ENCODE data around the gene GM2A.

GM2A gene

GRCh38 chr5:151224372-151224771, 28.6 kb upstream of the GM2A start:
- TF ChIP-seq, protein P1, sequence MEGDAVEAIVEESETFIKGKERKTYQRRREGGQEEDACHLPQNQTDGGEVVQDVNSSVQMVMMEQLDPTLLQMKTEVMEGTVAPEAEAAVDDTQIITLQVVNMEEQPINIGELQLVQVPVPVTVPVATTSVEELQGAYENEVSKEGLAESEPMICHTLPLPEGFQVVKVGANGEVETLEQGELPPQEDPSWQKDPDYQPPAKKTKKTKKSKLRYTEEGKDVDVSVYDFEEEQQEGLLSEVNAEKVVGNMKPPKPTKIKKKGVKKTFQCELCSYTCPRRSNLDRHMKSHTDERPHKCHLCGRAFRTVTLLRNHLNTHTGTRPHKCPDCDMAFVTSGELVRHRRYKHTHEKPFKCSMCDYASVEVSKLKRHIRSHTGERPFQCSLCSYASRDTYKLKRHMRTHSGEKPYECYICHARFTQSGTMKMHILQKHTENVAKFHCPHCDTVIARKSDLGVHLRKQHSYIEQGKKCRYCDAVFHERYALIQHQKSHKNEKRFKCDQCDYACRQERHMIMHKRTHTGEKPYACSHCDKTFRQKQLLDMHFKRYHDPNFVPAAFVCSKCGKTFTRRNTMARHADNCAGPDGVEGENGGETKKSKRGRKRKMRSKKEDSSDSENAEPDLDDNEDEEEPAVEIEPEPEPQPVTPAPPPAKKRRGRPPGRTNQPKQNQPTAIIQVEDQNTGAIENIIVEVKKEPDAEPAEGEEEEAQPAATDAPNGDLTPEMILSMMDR (IDR thresholded peaks at IDR 0.05; ENCODE audit: control extremely low read depth, extremely low read depth, low read depth, missing control alignments): no peak
- POLR2A ChIA-PET: interaction anchor here (0.8 to 3.2 kb wide), 6 partner anchors 9 to 815 kb away, joined by 3 to 25 read pairs (median 6); partner anchors contain the start of gene GM2A

DNA sequence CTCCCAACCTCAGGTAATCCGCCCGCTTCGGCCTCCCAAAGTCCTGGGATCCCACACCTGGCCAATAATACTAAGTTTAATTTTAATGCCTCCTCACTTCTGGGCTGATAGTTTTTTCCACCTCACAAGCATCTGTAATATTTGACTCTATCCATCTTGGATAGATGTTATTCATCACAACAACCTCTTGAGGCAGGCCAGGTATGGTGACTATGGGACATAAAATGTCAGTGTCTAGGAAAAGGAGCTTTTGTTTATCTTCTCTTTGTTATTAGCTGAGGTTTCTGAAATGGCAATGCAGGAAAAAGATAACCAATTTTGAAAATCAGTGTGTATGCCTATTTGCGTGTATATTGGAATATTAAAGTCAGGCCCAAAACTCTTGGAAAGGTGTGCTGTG, 27.9 kb upstream of the GM2A start:
- TF ChIP-seq, protein P1 (IDR thresholded peaks at IDR 0.05; ENCODE audit: control extremely low read depth, extremely low read depth, low read depth, missing control alignments): no peak
- ChIA-PET POLR2A (no interaction called here), CTCF (interaction anchor here (1.5 to 4.1 kb wide), 2 partner anchors 11 to 174 kb away, joined by 3 to 54 read pairs; no protein-coding TSS in a partner anchor)
- DNase-seq (ENCODE audit: extremely low spot score): no peak

More at GRCh38 chr5:151224372-151224771, 28.6 kb upstream of the GM2A start:
- CTCF ChIA-PET: interaction anchor here (1.0 to 4.1 kb wide), 8 partner anchors 10 to 174 kb away, joined by 3 to 54 read pairs (median 12); partner anchors contain the start of gene GM2A
- DNase-seq (ENCODE audit: extremely low spot score): no peak

GRCh38 chr5:151225475-151225874, 27.5 kb upstream of the GM2A start:
- CTCF ChIA-PET: interaction anchor here (4.1 kb wide), 1 partner anchor 11 kb away, joined by 54 read pairs; no protein-coding TSS in a partner anchor
- no peak for DNase-seq (ENCODE audit: extremely low spot score)
- TF ChIP-seq, protein P1 (IDR thresholded peaks at IDR 0.05; ENCODE audit: control extremely low read depth, extremely low read depth, low read depth, missing control alignments): no peak
- POLR2A ChIA-PET: no interaction called here

GRCh38 chr5:151227918-151228447, 25.0 kb upstream of the GM2A start:
- POLR2A ChIA-PET: no interaction called here
- TF ChIP-seq, protein P1 (IDR thresholded peaks at IDR 0.05; ENCODE audit: control extremely low read depth, extremely low read depth, low read depth, missing control alignments): no peak

DNA sequence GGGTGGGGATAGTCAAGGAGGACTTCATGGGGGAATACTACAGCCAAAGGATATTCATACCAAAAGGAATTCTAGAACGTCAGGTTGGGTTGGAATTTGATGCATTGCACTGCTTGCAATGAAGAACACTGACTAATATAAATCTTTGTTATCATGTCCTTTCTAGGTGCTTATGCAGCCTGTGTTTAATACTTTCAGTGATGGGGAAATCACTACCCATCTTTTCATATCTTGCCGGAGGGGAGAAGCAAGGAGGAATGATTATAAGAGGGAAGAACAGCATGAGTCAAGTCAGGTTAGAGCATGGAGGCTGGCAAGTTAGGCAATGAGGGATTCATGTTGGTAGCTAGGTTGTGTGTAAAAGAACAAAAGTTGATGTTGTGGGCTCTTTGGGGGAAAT, 24.0 kb upstream of the GM2A start:
- DNase-seq (ENCODE audit: extremely low spot score): no peak
- ChIA-PET POLR2A (no interaction called here), CTCF (interaction anchor here (1.0 to 6.1 kb wide), 7 partner anchors 11 to 181 kb away, joined by 3 to 36 read pairs (median 3); partner anchors contain the start of gene GM2A)
- TF ChIP-seq, protein P1 (IDR thresholded peaks at IDR 0.05; ENCODE audit: control extremely low read depth, extremely low read depth, low read depth, missing control alignments): no peak

More at GRCh38 chr5:151227918-151228447, 25.0 kb upstream of the GM2A start:
- CTCF ChIA-PET: interaction anchor here (0.6 to 6.1 kb wide), 6 partner anchors 9 to 113 kb away, joined by 3 to 36 read pairs (median 4); partner anchors contain the start of gene GM2A
- DNase-seq (ENCODE audit: extremely low spot score): no peak

DNA sequence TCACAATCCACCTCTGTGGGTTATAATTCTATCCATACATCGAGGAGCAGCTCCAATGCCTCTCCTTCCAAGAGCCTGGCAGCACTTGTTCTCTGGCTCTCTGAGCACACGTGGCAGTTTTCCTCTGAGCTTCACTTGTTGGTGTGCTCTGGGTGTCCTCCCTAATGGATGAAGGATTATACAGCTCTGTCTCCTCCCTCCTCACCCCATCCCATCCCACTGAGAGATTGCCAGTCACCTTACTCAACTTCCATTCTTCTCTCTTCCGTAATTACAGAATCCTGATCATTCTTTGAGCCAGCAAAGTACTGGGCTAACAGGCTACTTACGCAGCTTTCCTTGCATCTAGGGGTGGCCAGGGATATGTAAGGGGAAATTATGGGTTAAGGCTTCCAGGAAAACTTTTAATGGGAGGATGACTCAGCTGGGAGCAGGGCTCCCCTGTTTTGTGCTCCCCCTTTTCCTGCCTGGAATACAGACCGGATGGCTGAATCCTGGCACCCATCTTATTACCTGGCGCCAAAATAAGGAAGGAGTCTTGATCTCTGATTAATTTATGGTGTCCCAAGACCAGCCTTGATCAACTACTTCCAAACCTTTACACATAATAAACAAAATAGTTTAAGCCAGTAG, 22.8 kb upstream of the GM2A start:
- POLR2A ChIA-PET: no interaction called here
- TF ChIP-seq, protein P1 (IDR thresholded peaks at IDR 0.05; ENCODE audit: control extremely low read depth, extremely low read depth, low read depth, missing control alignments): no peak
- CTCF ChIA-PET: interaction anchor here (1.0 to 6.1 kb wide), 8 partner anchors 10 to 218 kb away, joined by 3 to 36 read pairs (median 3); partner anchors contain the start of gene GM2A
- no peak for DNase-seq (ENCODE audit: extremely low spot score)
